GM12864 (cell line): ENCODE measurements around the gene SEC14L2.

Experiments
- DNase-seq: peaks from one replicate; pipeline ENCODE4 v3.0.0-alpha.2; 2011; ENCODE audit warnings: low read depth
- H3K4me3 ChIP-seq: 2 replicates; pipeline ENCODE4 v1.5.1; 2011; ENCODE audit warnings: mild to moderate bottlenecking, low read depth, low read length, control low read depth
- CTCF ChIP-seq: IDR thresholded peaks from 2 replicates; pipeline ENCODE4 v1.5.1; 2011; ENCODE audit warnings: low read depth, mild to moderate bottlenecking, moderate library complexity, low read length, control low read depth, inconsistent platforms; ENCODE audit errors: missing control alignments

Gene SEC14L2

GRCh38 chr22:30396871-30397655 lies at the start of gene SEC14L2:
SEC14L2 (plus strand) TSS chr22:30397018; CDS start chr22:30397117, 99 bp downstream.
- TF ChIP-seq CTCF: no peak
- no peak for DNase-seq
- peak within 1 kb of the TSS; percentile 47 for H3K4me3 ChIP-seq

GRCh38 chr22:30347255-30347892 lies 49.4 kb upstream of the SEC14L2 start:
- TF ChIP-seq CTCF: no peak
- no peak overlapping the region for H3K4me3 ChIP-seq

GRCh38 chr22:30348404-30348803 lies 48.4 kb upstream of the SEC14L2 start:
- no peak overlapping the region for H3K4me3 ChIP-seq
- no peak for TF ChIP-seq CTCF
- DNase-seq: no peak

More at GRCh38 chr22:30347255-30347892, 49.4 kb upstream of the SEC14L2 start:
- DNase-seq: no peak

GRCh38 chr22:30348809-30349208 lies 48.0 kb upstream of the SEC14L2 start:
- TF ChIP-seq CTCF: no peak
- no peak overlapping the region for H3K4me3 ChIP-seq
- DNase-seq: no peak

GRCh38 chr22:30351226-30351625 lies 45.6 kb upstream of the SEC14L2 start:
- TF ChIP-seq CTCF: no peak
- DNase-seq: no peak
- no peak overlapping the region for H3K4me3 ChIP-seq

- H3K4me3 ChIP-seq: no peak overlapping the region; the same call in 1 of the 2 replicates
- TF ChIP-seq CTCF: no peak
- no peak for DNase-seq
Measured at GRCh38 chr22:30354644-30355043, 42.2 kb upstream of the SEC14L2 start.
